SK-N-SH (cell line): ENCODE results near the gene USP51.
"Not testable (repeated sequence)": the region's sequence is repeated elsewhere in the genome, so short reads cannot be mapped to it uniquely, and the experiment has no call there.

Experiments used
- ELF1 ChIP-seq: IDR thresholded peaks from 2 replicates; pipeline ENCODE4 v1.4.0; 2012
- EP300 ChIP-seq, 2 experiments: IDR thresholded peaks; 2 replicates each; pipeline versions ENCODE4 v1.4.0 to v1.6.1; 2012; ENCODE audit warnings: borderline replicate concordance in 1 of 2, low read depth in 1 of 2, low read length in 1 of 2
- EZH2phosphoT487 ChIP-seq: fragments of 200-600 bp; sonication (generic); IDR thresholded peaks from 2 replicates; pipeline ENCODE4 v1.6.1; 2017; ENCODE audit warnings: low read depth, mixed run types, mild to moderate bottlenecking, antibody characterized with exemption, moderate library complexity, borderline replicate concordance
- FOSL2 ChIP-seq: IDR thresholded peaks from 2 replicates; pipeline ENCODE4 v1.4.0; 2012; ENCODE audit warnings: low read depth, mild to moderate bottlenecking, moderate library complexity, borderline replicate concordance
- MXI1 ChIP-seq: IDR thresholded peaks from 2 replicates; pipeline ENCODE4 v1.6.1; 2012; ENCODE audit warnings: mild to moderate bottlenecking, low read depth, low read length, improper control_type of control experiment
- POLR2AphosphoS5 ChIP-seq: IDR thresholded peaks from 2 replicates; pipeline ENCODE4 v1.6.1; 2012; ENCODE audit warnings: low read depth, low read length
- YY1 ChIP-seq: IDR thresholded peaks from 2 replicates; pipeline ENCODE4 v1.4.0; 2012; ENCODE audit warnings: low read depth, mild to moderate bottlenecking
- TF ChIP-seq, protein P1 (sequence below): fragments of 200-600 bp; sonication (generic); IDR thresholded peaks from 2 replicates; pipeline ENCODE4 v1.6.1; 2017; ENCODE audit warnings: antibody characterized with exemption, mild to moderate bottlenecking, moderate library complexity
- TF ChIP-seq, protein P2 (sequence below): IDR thresholded peaks from 2 replicates; pipeline ENCODE4 v1.6.1; 2012; ENCODE audit warnings: mild to moderate bottlenecking, low read depth, low read length, moderate library complexity

- TF ChIP-seq POLR2AphosphoS5; EP300 (IDR thresholded peaks at IDR 0.05; ENCODE audit: borderline replicate concordance in 1 of 2, low read depth in 1 of 2, low read length in 1 of 2); MXI1; FOSL2; EZH2phosphoT487; ELF1; YY1: not testable (repeated sequence)
- TF ChIP-seq, protein P1, sequence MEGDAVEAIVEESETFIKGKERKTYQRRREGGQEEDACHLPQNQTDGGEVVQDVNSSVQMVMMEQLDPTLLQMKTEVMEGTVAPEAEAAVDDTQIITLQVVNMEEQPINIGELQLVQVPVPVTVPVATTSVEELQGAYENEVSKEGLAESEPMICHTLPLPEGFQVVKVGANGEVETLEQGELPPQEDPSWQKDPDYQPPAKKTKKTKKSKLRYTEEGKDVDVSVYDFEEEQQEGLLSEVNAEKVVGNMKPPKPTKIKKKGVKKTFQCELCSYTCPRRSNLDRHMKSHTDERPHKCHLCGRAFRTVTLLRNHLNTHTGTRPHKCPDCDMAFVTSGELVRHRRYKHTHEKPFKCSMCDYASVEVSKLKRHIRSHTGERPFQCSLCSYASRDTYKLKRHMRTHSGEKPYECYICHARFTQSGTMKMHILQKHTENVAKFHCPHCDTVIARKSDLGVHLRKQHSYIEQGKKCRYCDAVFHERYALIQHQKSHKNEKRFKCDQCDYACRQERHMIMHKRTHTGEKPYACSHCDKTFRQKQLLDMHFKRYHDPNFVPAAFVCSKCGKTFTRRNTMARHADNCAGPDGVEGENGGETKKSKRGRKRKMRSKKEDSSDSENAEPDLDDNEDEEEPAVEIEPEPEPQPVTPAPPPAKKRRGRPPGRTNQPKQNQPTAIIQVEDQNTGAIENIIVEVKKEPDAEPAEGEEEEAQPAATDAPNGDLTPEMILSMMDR = not testable (repeated sequence)
- TF ChIP-seq, protein P2, sequence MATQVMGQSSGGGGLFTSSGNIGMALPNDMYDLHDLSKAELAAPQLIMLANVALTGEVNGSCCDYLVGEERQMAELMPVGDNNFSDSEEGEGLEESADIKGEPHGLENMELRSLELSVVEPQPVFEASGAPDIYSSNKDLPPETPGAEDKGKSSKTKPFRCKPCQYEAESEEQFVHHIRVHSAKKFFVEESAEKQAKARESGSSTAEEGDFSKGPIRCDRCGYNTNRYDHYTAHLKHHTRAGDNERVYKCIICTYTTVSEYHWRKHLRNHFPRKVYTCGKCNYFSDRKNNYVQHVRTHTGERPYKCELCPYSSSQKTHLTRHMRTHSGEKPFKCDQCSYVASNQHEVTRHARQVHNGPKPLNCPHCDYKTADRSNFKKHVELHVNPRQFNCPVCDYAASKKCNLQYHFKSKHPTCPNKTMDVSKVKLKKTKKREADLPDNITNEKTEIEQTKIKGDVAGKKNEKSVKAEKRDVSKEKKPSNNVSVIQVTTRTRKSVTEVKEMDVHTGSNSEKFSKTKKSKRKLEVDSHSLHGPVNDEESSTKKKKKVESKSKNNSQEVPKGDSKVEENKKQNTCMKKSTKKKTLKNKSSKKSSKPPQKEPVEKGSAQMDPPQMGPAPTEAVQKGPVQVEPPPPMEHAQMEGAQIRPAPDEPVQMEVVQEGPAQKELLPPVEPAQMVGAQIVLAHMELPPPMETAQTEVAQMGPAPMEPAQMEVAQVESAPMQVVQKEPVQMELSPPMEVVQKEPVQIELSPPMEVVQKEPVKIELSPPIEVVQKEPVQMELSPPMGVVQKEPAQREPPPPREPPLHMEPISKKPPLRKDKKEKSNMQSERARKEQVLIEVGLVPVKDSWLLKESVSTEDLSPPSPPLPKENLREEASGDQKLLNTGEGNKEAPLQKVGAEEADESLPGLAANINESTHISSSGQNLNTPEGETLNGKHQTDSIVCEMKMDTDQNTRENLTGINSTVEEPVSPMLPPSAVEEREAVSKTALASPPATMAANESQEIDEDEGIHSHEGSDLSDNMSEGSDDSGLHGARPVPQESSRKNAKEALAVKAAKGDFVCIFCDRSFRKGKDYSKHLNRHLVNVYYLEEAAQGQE = not testable (repeated sequence)
These were observed 33.9 kb downstream of the USP51 start for GRCh38 chrX:55455708-55456107.
